Spleen (tissue), 11 donors: Measurements from ENCODE around the gene ZNF595. TPM values are rescaled to one million over a fixed set of nuclear protein-coding genes. Genes with fewer than 3 reads are reported as not detected.

Source experiments
- DNase-seq: peaks from one replicate; pipeline ENCODE4 v3.0.0-alpha.2; 2020
- H3K27ac ChIP-seq, 8 donors: fragments of 200-600 bp; sonication (generic) in 7 of 8; 1 replicate in 4 of 8; 2 replicates in 4 of 8; pipeline versions ENCODE4 v1.5.0 to v1.8.0; 2016 to 2021; ENCODE audit warnings: inconsistent platforms in 4 of 8, mild to moderate bottlenecking in 4 of 8, moderate library complexity in 1 of 8
- H3K27me3 ChIP-seq, 7 donors: fragments of 200-600 bp; sonication (generic) in 6 of 7; replicated peaks in 1 of 7; 1 replicate in 4 of 7; 2 replicates in 3 of 7; pipeline versions ENCODE4 v1.5.0 to v1.8.0; 2016 to 2021; ENCODE audit warnings: inconsistent platforms in 3 of 7, mild to moderate bottlenecking in 1 of 7
- H3K36me3 ChIP-seq, 6 donors: fragments of 200-600 bp; sonication (generic) in 5 of 6; 1 replicate in 4 of 6; 2 replicates in 2 of 6; pipeline versions ENCODE4 v1.5.0 to v1.8.0; 2016 to 2021; ENCODE audit warnings: inconsistent platforms in 2 of 6
- H3K4me1 ChIP-seq, 6 donors: fragments of 200-600 bp; sonication (generic) in 5 of 6; 1 replicate in 3 of 6; 2 replicates in 3 of 6; pipeline versions ENCODE4 v1.5.0 to v1.8.0; 2016 to 2021; ENCODE audit warnings: inconsistent platforms in 3 of 6
- H3K4me3 ChIP-seq, 8 donors: fragments of 200-600 bp; sonication (generic) in 7 of 8; 1 replicate in 4 of 8; 2 replicates in 4 of 8; pipeline versions ENCODE4 v1.5.0 to v1.8.0; 2016 to 2021; ENCODE audit warnings: inconsistent platforms in 4 of 8, mild to moderate bottlenecking in 4 of 8, moderate library complexity in 2 of 8
- H3K9me3 ChIP-seq, 8 donors: fragments of 200-600 bp; sonication (generic) in 7 of 8; 1 replicate in 4 of 8; 2 replicates in 4 of 8; pipeline versions ENCODE4 v1.5.0 to v1.8.0; 2016 to 2021; ENCODE audit warnings: inconsistent platforms in 4 of 8
- POLR2A ChIP-seq, 3 donors: fragments of 450-650 bp; IDR thresholded peaks; one replicate each; pipeline ENCODE4 v1.5.1; 2017; ENCODE audit warnings: antibody characterized with exemption in 3 of 3, mild to moderate bottlenecking in 1 of 3
- POLR2AphosphoS5 ChIP-seq, 3 donors: sonication (generic); formaldehyde crosslinking; IDR thresholded peaks; one replicate each; pipeline ENCODE4 v1.5.1; 2017; ENCODE audit warnings: antibody characterized with exemption in 3 of 3
- WGBS, 5 donors: extraction: QIAGEN DNeasy Blood & Tissue Kit in 3 of 5; methylation state at CpG; one replicate each; pipeline versions ENCODE4 v1.1.5 to v1.1.7; 2013 to 2018; 5-methylcytosine and 5-hydroxymethylcytosine counted together
- intact Hi-C: fragments of 100-400 bp; cut with DNase I; formaldehyde crosslinking; loops from one replicate; pipeline ENCODE4 v1.15.0; 2023; ENCODE audit warnings: low total_unique reads
- polyA plus RNA-seq, 3 donors: library from polyadenylated mRNA; stranded (reverse); fragments of 200-250 nt; gene quantifications; one replicate each; pipeline ENCODE4 v1.2.1, GENCODE V29; 2013
- total RNA-seq, 7 donors: library from RNA; depleted of rRNA in 3 of 7; stranded (reverse); fragments of >200 nt in 3 of 7; fragmentation: NEBNext Ultra II Directional in 4 of 7; extraction: Animal tissue kit (Norgen Biotek cat#: 25700) in 4 of 7; gene quantifications; one replicate each; pipeline versions ENCODE4 v1.1.0 to v1.2.1, GENCODE V29; 2016 to 2021
- TF ChIP-seq, protein P1 (sequence below), 11 experiments: fragments of 200-600 bp in 7 of 11; fragments of 450-650 bp in 4 of 11; sonication (generic) in 4 of 11; IDR thresholded peaks in 8 of 11; conservative IDR thresholded peaks in 3 of 11; 1 replicate in 7 of 11; 2 replicates in 4 of 11; pipeline versions ENCODE4 v1.4.0 to v1.8.0; 2016 to 2021; ENCODE audit warnings: antibody characterized with exemption in 11 of 11, inconsistent platforms in 4 of 11, mild to moderate bottlenecking in 1 of 11
- donor health status: healthy with polysubstance abuse.
- donor health status: DM: no; HTN: no; CAD: no; lungs with moderate emphysema.
- donor health status: DM: no; HTN: no; CAD: no.
- donor health status: Bipolar disorder and iron deficiency.
- donor health status: healthy.
- donor health status: DM: no; HTN: no; CAD: no.
- donor health status: DM: yes; HTN: yes; CAD: no.

The ZNF595 gene
- total and polyA plus RNA-seq, 10 donors = 2.9 to 55.9 (median 22.5) TPM

DNA sequence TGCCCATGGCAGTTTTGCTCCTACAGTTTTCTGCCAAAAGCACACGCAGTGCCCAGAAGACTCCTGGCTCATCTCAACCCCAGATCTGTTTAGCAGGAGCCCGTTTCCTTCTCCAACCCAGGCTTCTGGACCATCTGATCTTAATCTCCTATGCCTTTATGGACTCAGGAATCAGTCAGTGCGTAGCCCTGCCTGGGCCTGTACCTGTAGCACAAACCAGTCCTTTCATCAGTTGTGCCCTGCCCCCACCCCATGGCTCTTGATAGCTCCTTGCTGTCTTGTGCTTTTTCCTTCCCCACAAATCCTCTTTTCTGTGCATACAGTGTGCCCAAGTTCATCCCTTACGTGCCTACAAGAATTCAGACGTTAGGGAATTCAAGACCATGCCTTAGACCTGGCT is 72.7 kb downstream of the ZNF595 start:
- Histone ChIP-seq H3K27me3 (no peaks in the 10 kb centered on the region), H3K4me1 (peaks cover 10 to 37% (median 20%) of the 10 kb centered on the region in 6 donors), H3K4me3 (peak overlapping the region; percentile 60 to 86 (median 83)), H3K36me3 (peaks cover 0 to 53% (median 11%) of the 10 kb centered on the region in 6 donors), H3K27ac (peak overlapping the region in 6 of 8 donors; percentile 90 to 96 (median 92)), H3K9me3 (peaks cover 0 to 98% (median 30%) of the 10 kb centered on the region in 8 donors)
- no peak for DNase-seq
- 42 to 71% (median 58%) methylated on average over 5 of the region's 5 CpGs for WGBS, 5 donors
- TF ChIP-seq POLR2AphosphoS5 (IDR thresholded peaks at IDR 0.05) (no peak), POLR2A (IDR thresholded peaks at IDR 0.05) (no peak)
- TF ChIP-seq, protein P1, sequence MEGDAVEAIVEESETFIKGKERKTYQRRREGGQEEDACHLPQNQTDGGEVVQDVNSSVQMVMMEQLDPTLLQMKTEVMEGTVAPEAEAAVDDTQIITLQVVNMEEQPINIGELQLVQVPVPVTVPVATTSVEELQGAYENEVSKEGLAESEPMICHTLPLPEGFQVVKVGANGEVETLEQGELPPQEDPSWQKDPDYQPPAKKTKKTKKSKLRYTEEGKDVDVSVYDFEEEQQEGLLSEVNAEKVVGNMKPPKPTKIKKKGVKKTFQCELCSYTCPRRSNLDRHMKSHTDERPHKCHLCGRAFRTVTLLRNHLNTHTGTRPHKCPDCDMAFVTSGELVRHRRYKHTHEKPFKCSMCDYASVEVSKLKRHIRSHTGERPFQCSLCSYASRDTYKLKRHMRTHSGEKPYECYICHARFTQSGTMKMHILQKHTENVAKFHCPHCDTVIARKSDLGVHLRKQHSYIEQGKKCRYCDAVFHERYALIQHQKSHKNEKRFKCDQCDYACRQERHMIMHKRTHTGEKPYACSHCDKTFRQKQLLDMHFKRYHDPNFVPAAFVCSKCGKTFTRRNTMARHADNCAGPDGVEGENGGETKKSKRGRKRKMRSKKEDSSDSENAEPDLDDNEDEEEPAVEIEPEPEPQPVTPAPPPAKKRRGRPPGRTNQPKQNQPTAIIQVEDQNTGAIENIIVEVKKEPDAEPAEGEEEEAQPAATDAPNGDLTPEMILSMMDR (IDR thresholded peaks at IDR 0.05 in 8 of 11, conservative IDR thresholded peaks at IDR 0.05 in 3 of 11) = no peak
- intact Hi-C loops = no loop called here

DNA sequence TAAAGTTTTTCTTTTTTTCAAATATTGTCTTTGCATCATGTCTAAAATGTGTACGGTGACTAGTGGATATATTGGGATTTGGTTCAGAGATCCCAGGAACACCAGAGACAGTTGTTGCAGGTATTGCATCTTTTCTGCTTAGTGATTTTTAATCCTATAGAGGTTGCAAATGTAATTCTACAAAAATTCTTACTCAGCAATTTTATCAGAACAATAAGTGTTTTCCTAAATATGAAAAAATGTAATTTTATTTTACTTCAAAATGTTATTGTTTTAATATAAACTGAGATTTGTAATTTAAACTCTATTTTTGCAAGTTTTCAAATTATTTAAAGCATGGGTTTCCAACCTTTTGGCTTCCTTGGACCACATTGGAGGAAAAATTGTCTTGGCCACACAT is 79.4 kb downstream of the ZNF595 start:
- intact Hi-C loops = no loop called here
- 96% methylated on average over 1 of the region's 1 CpG; no CpG with 5 or more reads in 4 of the 5 donors for WGBS, 5 donors
- H3K36me3 ChIP-seq = peaks cover 23 to 100% (median 50%) of the 10 kb centered on the region in 6 donors
- no peaks in the 10 kb centered on the region for H3K27me3 ChIP-seq
- DNase-seq = no peak
- no peak overlapping the region for H3K27ac ChIP-seq
- H3K9me3 ChIP-seq = peaks cover 9 to 100% (median 44%) of the 10 kb centered on the region in 8 donors
- no peaks in the 10 kb centered on the region for H3K4me1 ChIP-seq
- TF ChIP-seq POLR2AphosphoS5 (IDR thresholded peaks at IDR 0.05) (no peak), POLR2A (IDR thresholded peaks at IDR 0.05) (no peak)
- TF ChIP-seq, protein P1 (IDR thresholded peaks at IDR 0.05 in 8 of 11, conservative IDR thresholded peaks at IDR 0.05 in 3 of 11) = no peak
- H3K4me3 ChIP-seq = no peak overlapping the region

Other genes starting within 250 kb of the ZNF595 start
- gene ZNF718, start 71.2 kb downstream of the ZNF595 start, total RNA-seq = 10 to 100 TPM in 6 of 7 donors, 1 to 10 TPM in 1; 9.8 to 22.0 (median 11.8) TPM
- 1 to 10 TPM; 1.0 to 2.5 (median 1.6) TPM for gene ZNF718, start 71.2 kb downstream of the ZNF595 start, polyA plus RNA-seq